GM10847 (cell line): ENCODE measurements around the gene RFK.

Source experiments
- POLR2A ChIP-seq: IDR thresholded peaks from 2 replicates; pipeline ENCODE4 v1.6.1; 2011; ENCODE audit not compliant: insufficient read length; ENCODE audit errors: extremely low read depth

The RFK gene

DNA sequence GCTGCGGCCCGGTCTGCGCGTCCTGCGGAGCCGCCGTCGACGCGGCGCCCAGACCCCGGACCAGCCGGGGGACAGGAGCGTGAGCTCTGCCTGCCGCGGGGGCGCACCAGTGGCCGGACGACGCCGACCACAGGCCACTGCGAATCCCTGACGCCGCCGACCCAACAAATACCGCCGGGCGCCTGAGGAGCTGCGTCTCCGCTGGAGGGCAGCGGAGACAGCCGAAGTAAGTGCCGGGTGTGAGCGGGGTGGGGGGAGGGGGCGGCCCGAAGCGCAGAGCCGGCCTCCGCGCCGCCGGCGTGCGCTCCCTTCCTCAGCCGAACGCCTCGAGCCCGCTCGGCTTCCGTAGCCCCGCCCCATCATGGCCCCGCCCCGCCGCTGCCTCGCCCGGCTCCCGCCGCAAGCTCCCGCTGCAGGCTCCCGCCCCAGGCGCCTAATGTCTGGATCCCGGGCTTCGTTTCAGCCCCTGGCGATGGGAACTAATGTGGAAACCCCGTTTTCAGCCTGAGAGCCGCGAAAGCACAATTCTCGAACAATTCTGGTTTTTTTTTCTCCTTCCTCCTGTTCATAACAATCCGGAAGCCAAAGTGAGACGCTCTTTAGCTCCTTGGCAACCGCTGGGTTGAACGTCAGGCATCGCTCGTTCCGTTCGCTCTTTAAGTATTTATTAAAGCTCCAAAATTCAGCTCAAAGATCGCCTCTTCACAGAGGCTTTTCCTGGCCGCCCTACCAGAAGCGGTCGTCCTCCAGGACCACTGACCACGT is at the start of gene RFK:
Gene RFK, minus strand, starts transcription at position 232 of the 765 bp plus-strand sequence. CDS start 255 bp downstream, outside the sequence.
- peak; percentile 42 for TF ChIP-seq POLR2A

DNA sequence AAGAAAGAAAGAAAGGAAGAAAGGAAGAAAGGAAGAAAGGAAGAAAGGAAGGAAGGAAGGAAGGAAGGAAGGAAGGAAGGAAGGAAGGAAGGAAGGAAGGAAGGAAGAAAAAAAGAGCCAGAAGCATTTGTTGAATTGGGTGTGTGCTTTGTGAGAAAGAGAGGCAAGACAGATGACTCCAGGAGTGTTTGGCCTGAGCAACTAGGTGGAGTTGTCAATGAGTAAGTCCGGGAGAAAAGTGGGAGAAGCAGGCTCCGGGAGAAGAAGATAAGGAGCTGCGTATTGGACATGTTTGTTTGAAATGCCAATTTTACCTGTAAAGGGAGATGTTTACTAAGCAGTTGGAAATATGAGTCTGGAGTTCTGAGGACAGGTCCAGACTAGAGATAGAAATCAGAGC is 49.7 kb upstream of the RFK start:
- no peak for TF ChIP-seq POLR2A

DNA sequence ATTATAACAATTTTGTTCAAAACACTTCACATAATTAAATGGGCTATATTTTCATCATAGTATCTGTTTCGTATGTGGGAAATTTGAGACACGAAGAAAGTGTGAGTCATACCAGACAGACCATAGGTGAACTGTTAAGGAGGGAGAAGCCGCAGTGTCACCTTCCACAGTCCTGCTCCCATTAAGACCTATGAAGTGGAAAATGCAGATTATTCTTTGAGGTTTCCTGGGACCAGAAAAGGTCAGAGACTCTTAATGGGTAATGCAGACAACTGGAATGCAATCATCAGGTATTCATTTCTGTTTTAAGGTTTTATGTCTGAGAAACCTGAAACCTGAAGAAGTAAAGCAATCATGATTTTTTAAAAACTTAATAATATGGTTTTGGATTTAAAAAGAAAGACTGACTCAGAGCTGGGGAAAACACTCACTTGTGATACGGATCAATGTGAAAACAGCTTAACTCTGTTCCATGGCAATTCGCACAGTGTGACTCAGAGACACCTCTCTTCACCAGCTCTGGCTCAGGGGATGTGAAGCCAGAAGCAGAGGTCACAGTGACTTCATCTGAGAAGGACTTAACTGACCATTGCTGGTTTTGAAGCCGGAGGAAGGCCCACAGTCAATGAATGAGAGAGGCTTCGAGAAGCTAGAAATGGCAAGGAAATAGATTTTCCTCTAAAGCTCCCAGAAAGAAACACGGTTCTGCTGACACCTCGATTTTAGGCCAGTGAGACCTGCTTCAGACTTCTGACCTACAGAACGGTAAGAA is 47.5 kb upstream of the RFK start:
- no peak for TF ChIP-seq POLR2A

- TF ChIP-seq POLR2A, result no peak
Measured at GRCh38 chr9:76438841-76439588, 44.8 kb upstream of the RFK start.

- no peak for TF ChIP-seq POLR2A
Measured at GRCh38 chr9:76433836-76434235, 39.6 kb upstream of the RFK start.

GRCh38 chr9:76433406-76433805 is 39.2 kb upstream of the RFK start:
- TF ChIP-seq POLR2A, result no peak

DNA sequence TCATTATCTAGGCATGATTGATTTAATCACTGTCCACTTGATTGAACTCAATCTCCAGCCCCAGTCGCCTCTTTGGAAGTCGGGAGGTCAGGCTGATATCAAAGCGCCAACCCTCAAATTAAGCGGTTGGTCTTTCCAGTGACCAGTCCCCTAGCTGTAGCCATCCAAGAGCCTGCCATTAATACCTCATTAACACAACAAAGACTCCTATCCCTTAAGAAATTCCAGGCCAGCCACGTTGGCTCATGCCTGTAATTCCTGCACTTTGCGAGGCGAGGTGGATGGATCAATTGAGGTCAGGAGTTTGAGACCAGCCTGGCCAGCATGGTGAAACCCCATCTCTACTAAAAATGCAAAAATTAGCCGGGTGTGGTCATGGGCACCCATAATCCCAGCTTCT is 37.4 kb upstream of the RFK start:
- TF ChIP-seq POLR2A, result no peak

GRCh38 chr9:76426807-76427419 is 32.7 kb upstream of the RFK start:
- no peak for TF ChIP-seq POLR2A

GRCh38 chr9:76425677-76426453 is 31.6 kb upstream of the RFK start:
- TF ChIP-seq POLR2A, result no peak

GRCh38 chr9:76424491-76424890 is 30.3 kb upstream of the RFK start:
- TF ChIP-seq POLR2A, result no peak

- no peak for TF ChIP-seq POLR2A
Measured at GRCh38 chr9:76423216-76424177, 29.3 kb upstream of the RFK start.

DNA sequence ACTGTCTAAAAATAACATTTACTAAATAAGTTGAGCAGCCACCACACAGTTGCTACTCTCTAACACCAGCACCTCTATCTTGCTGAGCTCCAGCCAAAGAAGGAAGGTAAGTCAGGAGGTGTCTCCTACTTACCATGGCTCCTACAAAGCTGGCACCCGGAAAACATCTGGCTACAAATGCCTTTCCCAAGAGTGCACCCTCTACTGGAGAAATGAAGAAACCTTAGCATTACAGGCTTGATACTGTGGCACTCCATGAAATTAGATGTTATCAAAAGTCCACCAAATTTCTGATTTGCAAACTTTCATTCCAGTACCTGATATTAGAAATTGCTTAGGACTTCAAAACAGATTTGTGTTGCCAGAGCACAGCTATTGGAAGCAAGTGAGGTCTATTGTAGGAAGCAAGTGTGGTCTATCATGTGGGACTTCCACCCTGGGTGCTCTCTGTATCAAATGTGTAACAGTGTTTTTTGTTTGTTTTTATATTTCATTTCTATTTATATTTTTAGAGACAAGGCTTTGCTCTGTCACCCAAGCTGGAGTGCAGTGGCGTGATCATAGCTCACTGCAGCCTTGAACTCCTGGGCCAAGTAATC is 25.7 kb upstream of the RFK start:
- no peak for TF ChIP-seq POLR2A

DNA sequence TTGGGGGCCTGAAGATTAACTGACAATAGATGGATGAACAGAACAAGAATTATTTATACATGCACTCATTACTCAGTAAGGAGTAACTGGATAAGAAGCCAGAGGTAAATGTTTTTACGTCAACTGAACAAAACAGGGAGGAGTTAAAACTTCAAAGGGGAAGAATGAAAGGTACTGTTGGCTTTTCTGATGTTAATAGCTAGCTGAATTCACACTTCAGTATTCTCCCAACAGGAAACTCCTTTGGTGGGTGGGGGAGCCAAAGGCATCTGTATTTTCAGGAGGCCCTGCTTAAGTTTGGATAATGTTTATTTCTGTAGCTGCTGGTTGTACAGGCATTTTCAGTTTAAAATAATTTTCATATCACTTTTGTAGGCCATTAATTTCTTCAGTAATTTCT is 23.2 kb upstream of the RFK start:
- TF ChIP-seq POLR2A, result no peak

- no peak for TF ChIP-seq POLR2A
Measured at GRCh38 chr9:76415731-76416130, 21.5 kb upstream of the RFK start.

DNA sequence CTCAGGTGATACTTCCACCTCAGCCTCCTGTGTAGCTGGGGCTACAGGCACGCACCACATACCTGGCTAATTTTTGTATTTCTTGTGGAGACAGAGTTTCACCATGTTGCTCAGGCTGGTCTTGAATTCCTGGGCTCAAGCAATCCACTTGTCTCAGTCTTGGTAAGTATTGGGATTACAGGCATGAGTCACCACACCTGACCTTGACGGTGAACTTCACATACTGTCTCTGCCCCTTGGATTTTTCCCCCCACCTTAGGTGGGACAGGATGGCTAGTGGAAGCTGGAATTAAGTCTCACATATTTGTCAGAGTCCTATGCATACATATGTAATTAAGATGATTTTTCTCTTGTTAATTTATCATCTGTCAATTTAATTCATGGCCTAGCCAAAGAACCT is 20.9 kb upstream of the RFK start:
- TF ChIP-seq POLR2A, result no peak
